GM23248 (cell line): ENCODE measurements around the gene KIF4A.

ENCODE experiments used
- EZH2 ChIP-seq: fragments of 200-600 bp; sonication (generic); IDR thresholded peaks from 2 replicates; pipeline ENCODE4 v1.6.1; 2018; ENCODE audit warnings: antibody characterized with exemption, mild to moderate bottlenecking; ENCODE audit not compliant: insufficient read depth, poor library complexity, severe bottlenecking
- EZH2phosphoT487 ChIP-seq: fragments of 200-600 bp; sonication (generic); IDR thresholded peaks from 2 replicates; pipeline ENCODE4 v1.6.1; 2018; ENCODE audit warnings: antibody characterized with exemption, moderate library complexity, mild to moderate bottlenecking, low read depth; ENCODE audit not compliant: insufficient read depth

GRCh38 chrX:70252491-70252890 is 37.4 kb upstream of the KIF4A start:
- TF ChIP-seq EZH2 (no peak), EZH2phosphoT487 (no peak)
